BLaER1 (cell line): ENCODE data around the gene ADGB.

ENCODE experiments used
- H3K27ac ChIP-seq: shearing (Covaris generic); formaldehyde crosslinking; 2 replicates; pipeline ENCODE4 v1.8.1; 2022
- H3K27me3 ChIP-seq: shearing (Covaris generic); formaldehyde crosslinking; 2 replicates; pipeline ENCODE4 v1.8.1; 2022
- H3K36me3 ChIP-seq: shearing (Covaris generic); formaldehyde crosslinking; 2 replicates; pipeline ENCODE4 v1.8.1; 2022
- H3K4me1 ChIP-seq: shearing (Covaris generic); formaldehyde crosslinking; 2 replicates; pipeline ENCODE4 v1.8.1; 2022
- H3K4me2 ChIP-seq: shearing (Covaris generic); formaldehyde crosslinking; 2 replicates; pipeline ENCODE4 v1.8.1; 2022
- H3K4me3 ChIP-seq: shearing (Covaris generic); formaldehyde crosslinking; 2 replicates; pipeline ENCODE4 v1.8.1; 2022
- H3K9ac ChIP-seq: shearing (Covaris generic); formaldehyde crosslinking; 2 replicates; pipeline ENCODE4 v1.8.1; 2022
- H3K9me3 ChIP-seq: shearing (Covaris generic); formaldehyde crosslinking; 2 replicates; pipeline ENCODE4 v1.8.1; 2022
- H4K20me1 ChIP-seq: shearing (Covaris generic); formaldehyde crosslinking; 2 replicates; pipeline ENCODE4 v1.8.1; 2022
- Cebpa-rat ChIP-seq: shearing (Covaris generic); IDR thresholded peaks from 2 replicates; pipeline ENCODE4 v1.8.1; 2022

Gene ADGB

DNA sequence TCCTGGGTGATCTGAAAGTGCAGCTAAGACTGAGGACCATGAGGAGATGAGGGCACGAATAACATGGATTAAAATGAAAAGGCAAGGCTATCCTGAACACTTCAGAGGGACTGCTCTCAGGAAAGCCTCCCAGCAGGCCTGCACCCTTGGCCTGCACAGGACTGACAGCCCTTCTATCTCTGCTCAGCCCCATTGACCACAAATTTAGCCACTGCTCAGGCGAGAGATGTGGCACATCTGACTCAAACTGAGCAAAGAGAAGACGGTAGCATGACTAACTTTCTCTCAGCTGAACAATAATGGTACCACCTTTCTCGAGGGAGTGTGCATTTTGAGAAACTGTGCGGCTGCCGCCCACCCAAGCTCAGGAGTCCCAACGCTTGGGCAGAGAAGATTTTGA lies 257.5 kb downstream of the ADGB start:
- H3K4me2 ChIP-seq = no peak overlapping the region
- no peak overlapping the region for H3K27ac ChIP-seq
- H3K36me3 ChIP-seq = no peaks in the 10 kb centered on the region
- no peaks in the 10 kb centered on the region for H3K9me3 ChIP-seq
- no peak overlapping the region for H3K9ac ChIP-seq
- H3K27me3 ChIP-seq = no peaks in the 10 kb centered on the region
- H4K20me1 ChIP-seq = no peaks in the 10 kb centered on the region
- TF ChIP-seq Cebpa-rat = no peak
- H3K4me3 ChIP-seq = no peak overlapping the region
- H3K4me1 ChIP-seq = no peaks in the 10 kb centered on the region

GRCh38 chr6:146857180-146857979 lies 258.6 kb downstream of the ADGB start:
- peak overlapping the region; percentile 42 for H3K4me2 ChIP-seq
- H3K4me3 ChIP-seq = no peak overlapping the region
- H4K20me1 ChIP-seq = no peaks in the 10 kb centered on the region
- H3K4me1 ChIP-seq = no peaks in the 10 kb centered on the region
- no peak overlapping the region for H3K27ac ChIP-seq
- no peaks in the 10 kb centered on the region for H3K9me3 ChIP-seq
- no peak overlapping the region for H3K9ac ChIP-seq
- H3K36me3 ChIP-seq = no peaks in the 10 kb centered on the region
- TF ChIP-seq Cebpa-rat = peak; percentile 96
- H3K27me3 ChIP-seq = no peaks in the 10 kb centered on the region

- Histone ChIP-seq H3K4me1 (no peaks in the 10 kb centered on the region), H3K9me3 (no peaks in the 10 kb centered on the region), H3K27me3 (no peaks in the 10 kb centered on the region), H3K36me3 (no peaks in the 10 kb centered on the region), H3K4me2 (peak overlapping the region; percentile 42; the same call in 1 of the 2 replicates), H3K27ac (no peak overlapping the region), H3K9ac (no peak overlapping the region), H4K20me1 (no peaks in the 10 kb centered on the region), H3K4me3 (no peak overlapping the region)
- TF ChIP-seq Cebpa-rat = no peak
Observed at GRCh38 chr6:146857980-146858347, 259.2 kb downstream of the ADGB start.

- no peaks in the 10 kb centered on the region for H3K4me1 ChIP-seq
- H3K9ac ChIP-seq = no peak overlapping the region
- H3K4me2 ChIP-seq = no peak overlapping the region
- no peak overlapping the region for H3K27ac ChIP-seq
- TF ChIP-seq Cebpa-rat = no peak
- H3K4me3 ChIP-seq = no peak overlapping the region
- no peaks in the 10 kb centered on the region for H3K27me3 ChIP-seq
- H3K9me3 ChIP-seq = no peaks in the 10 kb centered on the region
- H4K20me1 ChIP-seq = no peaks in the 10 kb centered on the region
- H3K36me3 ChIP-seq = no peaks in the 10 kb centered on the region
Observed at GRCh38 chr6:146859206-146859605, 260.4 kb downstream of the ADGB start.

- H3K9ac ChIP-seq = no peak overlapping the region
- H3K27ac ChIP-seq = no peak overlapping the region
- H3K27me3 ChIP-seq = no peaks in the 10 kb centered on the region
- no peaks in the 10 kb centered on the region for H3K9me3 ChIP-seq
- H3K4me1 ChIP-seq = no peaks in the 10 kb centered on the region
- H4K20me1 ChIP-seq = no peaks in the 10 kb centered on the region
- H3K36me3 ChIP-seq = no peaks in the 10 kb centered on the region
- no peak overlapping the region for H3K4me3 ChIP-seq
- H3K4me2 ChIP-seq = no peak overlapping the region
- TF ChIP-seq Cebpa-rat = no peak
Observed at GRCh38 chr6:146859795-146860495, 261.2 kb downstream of the ADGB start.

DNA sequence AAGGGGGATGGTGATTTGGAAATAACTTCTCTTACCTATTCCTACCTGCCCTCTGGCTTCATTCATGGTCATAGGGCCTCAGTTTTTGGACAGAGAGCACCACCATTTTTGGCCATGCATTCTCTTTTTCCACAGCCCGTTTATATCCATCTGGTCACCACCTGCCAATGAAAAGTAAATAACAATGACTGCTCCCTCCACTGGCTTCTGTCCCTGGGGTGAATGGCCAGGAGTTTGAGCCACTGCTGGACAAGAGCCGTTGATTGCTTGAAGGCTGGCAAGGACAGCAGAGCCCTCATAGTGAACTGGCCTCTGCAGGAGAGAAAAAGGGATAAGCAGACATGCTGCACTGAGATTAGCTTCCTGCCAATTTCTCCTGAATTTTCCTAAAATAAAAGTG lies 261.8 kb downstream of the ADGB start:
- no peak for TF ChIP-seq Cebpa-rat
- no peaks in the 10 kb centered on the region for H3K36me3 ChIP-seq
- no peaks in the 10 kb centered on the region for H3K27me3 ChIP-seq
- no peaks in the 10 kb centered on the region for H4K20me1 ChIP-seq
- H3K9me3 ChIP-seq = no peaks in the 10 kb centered on the region
- H3K9ac ChIP-seq = no peak overlapping the region
- H3K27ac ChIP-seq = no peak overlapping the region
- no peaks in the 10 kb centered on the region for H3K4me1 ChIP-seq
- no peak overlapping the region for H3K4me2 ChIP-seq
- no peak overlapping the region for H3K4me3 ChIP-seq

DNA sequence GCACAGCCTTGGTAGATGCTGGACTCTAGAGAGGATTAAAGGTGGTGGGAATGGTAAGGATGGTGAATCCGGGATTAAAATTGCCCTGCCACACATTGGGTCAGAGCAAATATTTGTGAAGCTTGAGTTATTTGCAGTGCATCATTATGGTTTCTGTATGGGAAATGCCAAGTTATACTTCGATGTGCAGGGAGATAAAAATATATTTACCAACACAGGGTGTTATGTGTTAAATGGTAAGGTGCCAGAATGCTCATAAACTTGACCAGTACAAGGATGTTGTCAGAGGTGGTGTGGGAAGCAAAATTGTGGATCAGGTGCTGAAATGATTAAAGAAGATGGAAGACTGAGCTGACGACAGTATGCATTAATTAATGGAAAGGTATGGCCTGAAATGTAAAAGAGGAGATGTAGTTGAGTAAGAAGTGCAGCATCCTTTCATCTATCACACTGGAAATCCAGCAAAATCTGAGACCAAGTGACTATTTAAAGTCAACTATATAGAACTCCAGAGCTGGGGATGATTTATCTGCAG lies 262.3 kb downstream of the ADGB start:
- no peak for TF ChIP-seq Cebpa-rat
- no peak overlapping the region for H3K9ac ChIP-seq
- no peaks in the 10 kb centered on the region for H3K9me3 ChIP-seq
- H3K27me3 ChIP-seq = no peaks in the 10 kb centered on the region
- no peak overlapping the region for H3K4me3 ChIP-seq
- H3K4me1 ChIP-seq = no peaks in the 10 kb centered on the region
- no peak overlapping the region for H3K4me2 ChIP-seq
- no peaks in the 10 kb centered on the region for H3K36me3 ChIP-seq
- no peak overlapping the region for H3K27ac ChIP-seq
- no peaks in the 10 kb centered on the region for H4K20me1 ChIP-seq

- Histone ChIP-seq H3K4me2 (no peak overlapping the region), H3K36me3 (no peaks in the 10 kb centered on the region), H3K9ac (no peak overlapping the region), H3K27me3 (no peaks in the 10 kb centered on the region), H3K4me1 (no peaks in the 10 kb centered on the region), H3K4me3 (no peak overlapping the region), H3K9me3 (no peaks in the 10 kb centered on the region), H3K27ac (no peak overlapping the region), H4K20me1 (no peaks in the 10 kb centered on the region)
- no peak for TF ChIP-seq Cebpa-rat
Observed at GRCh38 chr6:146861716-146862115, 262.9 kb downstream of the ADGB start.

GRCh38 chr6:146862508-146862919 lies 263.7 kb downstream of the ADGB start:
- H4K20me1 ChIP-seq = no peaks in the 10 kb centered on the region
- H3K4me1 ChIP-seq = no peaks in the 10 kb centered on the region
- H3K36me3 ChIP-seq = no peaks in the 10 kb centered on the region
- H3K9me3 ChIP-seq = no peaks in the 10 kb centered on the region
- no peak overlapping the region for H3K9ac ChIP-seq
- no peak for TF ChIP-seq Cebpa-rat
- no peak overlapping the region for H3K27ac ChIP-seq
- no peak overlapping the region for H3K4me3 ChIP-seq
- no peak overlapping the region for H3K4me2 ChIP-seq
- no peaks in the 10 kb centered on the region for H3K27me3 ChIP-seq

GRCh38 chr6:146864300-146864699 lies 265.5 kb downstream of the ADGB start:
- no peak overlapping the region for H3K9ac ChIP-seq
- H3K4me3 ChIP-seq = no peak overlapping the region
- H3K27ac ChIP-seq = no peak overlapping the region
- no peaks in the 10 kb centered on the region for H3K4me1 ChIP-seq
- H3K4me2 ChIP-seq = no peak overlapping the region
- H3K9me3 ChIP-seq = no peaks in the 10 kb centered on the region
- no peak for TF ChIP-seq Cebpa-rat
- no peaks in the 10 kb centered on the region for H4K20me1 ChIP-seq
- H3K27me3 ChIP-seq = no peaks in the 10 kb centered on the region
- H3K36me3 ChIP-seq = no peaks in the 10 kb centered on the region
